ENCODE results near the gene UGT2B10.

The UGT2B10 gene

DNA sequence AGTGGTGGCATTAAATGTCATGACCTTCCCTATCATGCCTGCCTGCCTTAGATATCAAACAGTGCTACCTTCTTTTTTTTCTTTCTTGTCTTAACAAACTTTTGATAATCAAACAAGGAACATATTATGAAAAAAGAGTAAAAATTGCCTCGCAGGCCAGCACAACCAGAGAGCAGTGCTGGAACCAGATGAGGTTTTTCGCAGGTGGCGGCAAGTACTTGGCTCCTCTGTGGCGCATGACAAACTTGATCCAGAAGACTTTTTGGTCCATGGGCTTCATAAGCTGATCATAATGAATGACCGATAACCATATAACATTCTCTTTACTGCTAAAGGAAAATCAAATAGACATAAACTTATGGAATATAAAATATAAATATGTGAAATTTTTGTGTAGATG lies 61.8 kb downstream of the UGT2B10 start:
- Histone ChIP-seq H3K4me2 (ENCODE audit: insufficient read depth, low read length) (no peak overlapping the region), H3K9ac (ENCODE audit: low read depth, low read length) (no peak overlapping the region), H3K9me3 (ENCODE audit: insufficient read depth, low read length, severe bottlenecking) (no peaks in the 10 kb centered on the region), H3K4me3 (ENCODE audit: low read depth in 1 of 2, low read length in 2 of 2) (no peak overlapping the region), H3K79me2 (ENCODE audit: insufficient read depth, low read length) (no peaks in the 10 kb centered on the region), H3K27ac (ENCODE audit: low read length) (no peak overlapping the region), H3K4me1 (ENCODE audit: insufficient read depth, low read length) (no peaks in the 10 kb centered on the region), H3K27me3 (ENCODE audit: insufficient read depth, low read length, poor library complexity) (no peaks in the 10 kb centered on the region), H3K36me3 (ENCODE audit: insufficient read depth, low read length) (no peaks in the 10 kb centered on the region), H4K20me1 (ENCODE audit: insufficient read depth, low read length) (no peaks in the 10 kb centered on the region), H2AFZ (ENCODE audit: low read depth, low read length) (no peak overlapping the region)
- ATAC-seq (ENCODE audit: insufficient read depth, low read depth) (no peak), DNase-seq (no peak)
- TF ChIP-seq CTCF (IDR thresholded peaks at IDR 0.05; ENCODE audit: borderline replicate concordance, extremely low read depth, low read length, poor library complexity, severe bottlenecking) (no peak), EZH2 (IDR thresholded peaks at IDR 0.05; ENCODE audit: borderline replicate concordance, low read depth, low read length, severe bottlenecking) (no peak)

GRCh38 chr4:68878048-68878447 lies 62.3 kb downstream of the UGT2B10 start:
- H3K4me3 ChIP-seq (ENCODE audit: low read depth in 1 of 2, low read length in 2 of 2) = no peak overlapping the region
- no peak overlapping the region for H3K27ac ChIP-seq (ENCODE audit: low read length)
- no peak overlapping the region for H3K9ac ChIP-seq (ENCODE audit: low read depth, low read length)
- TF ChIP-seq CTCF (IDR thresholded peaks at IDR 0.05; ENCODE audit: borderline replicate concordance, extremely low read depth, low read length, poor library complexity, severe bottlenecking) = no peak
- no peak for TF ChIP-seq EZH2 (IDR thresholded peaks at IDR 0.05; ENCODE audit: borderline replicate concordance, low read depth, low read length, severe bottlenecking)
- H4K20me1 ChIP-seq (ENCODE audit: insufficient read depth, low read length) = no peaks in the 10 kb centered on the region
- H3K4me1 ChIP-seq (ENCODE audit: insufficient read depth, low read length) = no peaks in the 10 kb centered on the region
- no peaks in the 10 kb centered on the region for H3K79me2 ChIP-seq (ENCODE audit: insufficient read depth, low read length)
- H3K36me3 ChIP-seq (ENCODE audit: insufficient read depth, low read length) = no peaks in the 10 kb centered on the region
- H3K4me2 ChIP-seq (ENCODE audit: insufficient read depth, low read length) = no peak overlapping the region
- no peak for DNase-seq
- no peaks in the 10 kb centered on the region for H3K9me3 ChIP-seq (ENCODE audit: insufficient read depth, low read length, severe bottlenecking)
- ATAC-seq (ENCODE audit: insufficient read depth, low read depth) = no peak
- no peaks in the 10 kb centered on the region for H3K27me3 ChIP-seq (ENCODE audit: insufficient read depth, low read length, poor library complexity)
- H2AFZ ChIP-seq (ENCODE audit: low read depth, low read length) = no peak overlapping the region

Data from DND-41 (cell line).